ENCODE data around the gene PROZ. TPM values are rescaled to one million over a fixed set of nuclear protein-coding genes. Genes with fewer than 3 reads are reported as not detected.

Gene PROZ
- total RNA-seq, 1 experiment from 2014 or later, result not detected

DNA sequence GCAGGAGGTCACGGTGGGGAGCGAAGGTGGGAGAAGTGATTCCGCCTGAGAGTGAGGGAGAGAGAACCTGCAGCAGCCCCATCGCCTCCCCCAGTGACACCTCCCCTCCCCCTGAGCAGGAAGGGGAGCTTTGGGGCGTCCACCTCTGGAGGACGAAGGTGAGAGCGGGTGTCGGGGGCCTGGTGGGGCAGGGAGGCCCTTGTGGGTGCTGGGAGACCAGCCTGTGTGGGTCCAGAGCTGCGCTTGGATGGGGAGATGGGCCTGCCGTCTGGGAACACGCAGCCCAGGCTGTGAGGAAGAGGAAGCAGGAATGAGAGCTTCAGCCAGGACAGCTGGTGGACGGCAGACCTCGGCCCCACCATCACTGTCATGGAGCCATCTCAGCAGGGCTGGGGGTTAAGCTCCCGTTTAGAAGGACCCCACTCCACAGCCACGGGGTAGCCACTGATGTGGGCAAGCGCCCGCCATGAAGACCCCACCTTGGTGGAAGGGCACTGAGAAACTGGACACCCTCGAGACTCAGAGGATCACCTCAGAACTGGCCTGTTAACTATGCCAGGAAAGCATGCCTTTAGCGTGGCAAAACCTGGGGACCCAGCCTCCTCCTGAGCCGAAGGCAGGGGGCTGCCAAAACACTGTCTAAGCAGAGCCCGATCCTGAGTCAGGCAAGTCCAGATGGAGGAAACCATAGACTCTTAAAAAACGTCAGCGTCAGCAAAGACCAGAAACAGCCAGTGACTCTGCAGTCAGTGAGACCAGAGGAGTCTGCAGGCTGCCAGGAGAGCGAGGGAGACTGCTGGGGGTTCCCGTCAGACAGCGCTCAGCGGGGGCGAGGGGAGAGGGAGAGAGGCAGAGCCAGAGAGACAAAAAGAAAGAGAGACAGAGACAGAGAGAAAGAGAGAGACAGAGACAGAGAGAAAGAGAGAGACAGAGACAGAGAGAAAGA is 6.4 kb upstream of the PROZ start:
- H3K9me2 ChIP-seq (ENCODE audit: insufficient read depth), result no peaks in the 10 kb centered on the region
- POLR2A ChIA-PET, result no interaction called here
- H3K9ac ChIP-seq (ENCODE audit: low read length), result no peak overlapping the region
- CTCF ChIA-PET, result no interaction called here
- no peaks in the 10 kb centered on the region for H3K27me3 ChIP-seq (ENCODE audit: insufficient read depth, low read length)
- RAD21 ChIA-PET (ENCODE audit: low non-redundant PET in 1 of 2, low total read pairs in 2 of 2, uncharacterized antibody in 2 of 2, unreplicated experiment in 2 of 2), result no interaction called here
- H3K4me1 ChIP-seq (ENCODE audit: control insufficient read depth in 1 of 2, insufficient read depth in 2 of 2, low read length in 2 of 2), result peaks cover 9 to 16% of the 10 kb centered on the region in 2 experiments
- ATAC-seq, result no peak
- TF ChIP-seq SIN3A (IDR thresholded peaks at IDR 0.05; ENCODE audit: low read depth), result no peak
- TF ChIP-seq RAD21 (IDR thresholded peaks at IDR 0.05; ENCODE audit: low read depth), result no peak
- no peak for TF ChIP-seq TCF7L2 (IDR thresholded peaks at IDR 0.05; ENCODE audit: borderline replicate concordance, extremely low read depth, insufficient read depth, insufficient read length)
- no peak for TF ChIP-seq POLR2AphosphoS5 (IDR thresholded peaks at IDR 0.05; ENCODE audit: low read depth, low read length)
- TF ChIP-seq, protein P1, sequence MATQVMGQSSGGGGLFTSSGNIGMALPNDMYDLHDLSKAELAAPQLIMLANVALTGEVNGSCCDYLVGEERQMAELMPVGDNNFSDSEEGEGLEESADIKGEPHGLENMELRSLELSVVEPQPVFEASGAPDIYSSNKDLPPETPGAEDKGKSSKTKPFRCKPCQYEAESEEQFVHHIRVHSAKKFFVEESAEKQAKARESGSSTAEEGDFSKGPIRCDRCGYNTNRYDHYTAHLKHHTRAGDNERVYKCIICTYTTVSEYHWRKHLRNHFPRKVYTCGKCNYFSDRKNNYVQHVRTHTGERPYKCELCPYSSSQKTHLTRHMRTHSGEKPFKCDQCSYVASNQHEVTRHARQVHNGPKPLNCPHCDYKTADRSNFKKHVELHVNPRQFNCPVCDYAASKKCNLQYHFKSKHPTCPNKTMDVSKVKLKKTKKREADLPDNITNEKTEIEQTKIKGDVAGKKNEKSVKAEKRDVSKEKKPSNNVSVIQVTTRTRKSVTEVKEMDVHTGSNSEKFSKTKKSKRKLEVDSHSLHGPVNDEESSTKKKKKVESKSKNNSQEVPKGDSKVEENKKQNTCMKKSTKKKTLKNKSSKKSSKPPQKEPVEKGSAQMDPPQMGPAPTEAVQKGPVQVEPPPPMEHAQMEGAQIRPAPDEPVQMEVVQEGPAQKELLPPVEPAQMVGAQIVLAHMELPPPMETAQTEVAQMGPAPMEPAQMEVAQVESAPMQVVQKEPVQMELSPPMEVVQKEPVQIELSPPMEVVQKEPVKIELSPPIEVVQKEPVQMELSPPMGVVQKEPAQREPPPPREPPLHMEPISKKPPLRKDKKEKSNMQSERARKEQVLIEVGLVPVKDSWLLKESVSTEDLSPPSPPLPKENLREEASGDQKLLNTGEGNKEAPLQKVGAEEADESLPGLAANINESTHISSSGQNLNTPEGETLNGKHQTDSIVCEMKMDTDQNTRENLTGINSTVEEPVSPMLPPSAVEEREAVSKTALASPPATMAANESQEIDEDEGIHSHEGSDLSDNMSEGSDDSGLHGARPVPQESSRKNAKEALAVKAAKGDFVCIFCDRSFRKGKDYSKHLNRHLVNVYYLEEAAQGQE (IDR thresholded peaks at IDR 0.05; ENCODE audit: low read depth), result no peak
- no peak for TF ChIP-seq SRF (IDR thresholded peaks at IDR 0.05; ENCODE audit: low read depth)
- TF ChIP-seq POLR2A (IDR thresholded peaks at IDR 0.05; ENCODE audit: borderline replicate concordance, extremely low read depth, insufficient read depth, insufficient read length), result no peak
- TF ChIP-seq FOSL1 (IDR thresholded peaks at IDR 0.05; ENCODE audit: low read depth), result no peak
- TF ChIP-seq EZH2 (IDR thresholded peaks at IDR 0.05), result no peak
- TF ChIP-seq, protein P2, sequence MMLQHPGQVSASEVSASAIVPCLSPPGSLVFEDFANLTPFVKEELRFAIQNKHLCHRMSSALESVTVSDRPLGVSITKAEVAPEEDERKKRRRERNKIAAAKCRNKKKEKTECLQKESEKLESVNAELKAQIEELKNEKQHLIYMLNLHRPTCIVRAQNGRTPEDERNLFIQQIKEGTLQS (IDR thresholded peaks at IDR 0.05), result no peak
- TF ChIP-seq, protein P3, sequence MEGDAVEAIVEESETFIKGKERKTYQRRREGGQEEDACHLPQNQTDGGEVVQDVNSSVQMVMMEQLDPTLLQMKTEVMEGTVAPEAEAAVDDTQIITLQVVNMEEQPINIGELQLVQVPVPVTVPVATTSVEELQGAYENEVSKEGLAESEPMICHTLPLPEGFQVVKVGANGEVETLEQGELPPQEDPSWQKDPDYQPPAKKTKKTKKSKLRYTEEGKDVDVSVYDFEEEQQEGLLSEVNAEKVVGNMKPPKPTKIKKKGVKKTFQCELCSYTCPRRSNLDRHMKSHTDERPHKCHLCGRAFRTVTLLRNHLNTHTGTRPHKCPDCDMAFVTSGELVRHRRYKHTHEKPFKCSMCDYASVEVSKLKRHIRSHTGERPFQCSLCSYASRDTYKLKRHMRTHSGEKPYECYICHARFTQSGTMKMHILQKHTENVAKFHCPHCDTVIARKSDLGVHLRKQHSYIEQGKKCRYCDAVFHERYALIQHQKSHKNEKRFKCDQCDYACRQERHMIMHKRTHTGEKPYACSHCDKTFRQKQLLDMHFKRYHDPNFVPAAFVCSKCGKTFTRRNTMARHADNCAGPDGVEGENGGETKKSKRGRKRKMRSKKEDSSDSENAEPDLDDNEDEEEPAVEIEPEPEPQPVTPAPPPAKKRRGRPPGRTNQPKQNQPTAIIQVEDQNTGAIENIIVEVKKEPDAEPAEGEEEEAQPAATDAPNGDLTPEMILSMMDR (IDR thresholded peaks at IDR 0.05 in 2 of 3, conservative IDR thresholded peaks at IDR 0.05 in 1 of 3; ENCODE audit: borderline replicate concordance in 1 of 3, insufficient read depth in 1 of 3, low read depth in 2 of 3, low read length in 2 of 3), result no peak
- no peak for DNase-seq (ENCODE audit: low read depth, low spot score)
- H3K79me2 ChIP-seq (ENCODE audit: insufficient read depth, low read length), result no peaks in the 10 kb centered on the region
- BruUV-seq (replicated peaks), result no TSS peak
- no peak overlapping the region for H3K4me3 ChIP-seq (replicated peaks in 1 of 2; ENCODE audit: low read depth in 1 of 2, low read length in 2 of 2)
- no peaks in the 10 kb centered on the region for H4K20me1 ChIP-seq (ENCODE audit: insufficient read depth)
- peaks cover 0 to 5% of the 10 kb centered on the region in 2 experiments; a peak in 1 of 4 replicates for H3K9me3 ChIP-seq (ENCODE audit: control insufficient read depth in 1 of 2, insufficient read depth in 1 of 2, low read depth in 1 of 2, low read length in 2 of 2)
- no peaks in the 10 kb centered on the region for H3K36me3 ChIP-seq (ENCODE audit: control insufficient read depth in 1 of 2, insufficient read depth in 2 of 2, low read length in 2 of 2)
- intact Hi-C loops (cut with micrococcal nuclease), result loop anchor here (10.0 kb wide), 1 partner anchor 67 kb away; no protein-coding TSS in a partner anchor
- no peak overlapping the region for H3K27ac ChIP-seq (ENCODE audit: low read depth, low read length)
- no peak overlapping the region for H3K4me2 ChIP-seq (ENCODE audit: low read length)
- no peak overlapping the region for H2AFZ ChIP-seq (ENCODE audit: low read depth, low read length, poor library complexity, severe bottlenecking)

Data from HCT116 (cell line).